Ovary (tissue), 10 donors: Measurements from ENCODE around the gene SLC30A3. TPM values are rescaled to one million over a fixed set of nuclear protein-coding genes. Genes with fewer than 3 reads are reported as not detected.

Experiments used
- DNase-seq, 5 donors: peaks; one replicate each; pipeline ENCODE4 v3.0.0-alpha.2; 2019 to 2020
- H3K27ac ChIP-seq, 2 donors: fragments of 200-600 bp; one replicate each; pipeline versions ENCODE4 v1.5.1 to v1.8.0; 2019 to 2022
- H3K27me3 ChIP-seq: fragments of 200-600 bp; one replicate; pipeline ENCODE4 v1.8.0; 2022
- H3K36me3 ChIP-seq: fragments of 200-600 bp; sonication (generic); one replicate; pipeline ENCODE4 v1.5.1; 2019
- H3K4me1 ChIP-seq: one replicate; pipeline ENCODE4 v1.8.1; 2013; ENCODE audit warnings: mild to moderate bottlenecking, moderate library complexity; ENCODE audit not compliant: insufficient read depth
- H3K4me3 ChIP-seq: fragments of 200-600 bp; sonication (generic); one replicate; pipeline ENCODE4 v1.5.1; 2017
- H3K9me3 ChIP-seq, 2 donors: fragments of 200-600 bp in 1 of 2; sonication (generic) in 1 of 2; one replicate each; pipeline versions ENCODE4 v1.5.1 to v1.8.1; 2013 to 2019; ENCODE audit warnings: mild to moderate bottlenecking in 1 of 2, moderate library complexity in 1 of 2
- CTCF ChIP-seq, 3 donors: fragments of 450-650 bp in 2 of 3; fragments of 200-600 bp in 1 of 3; IDR thresholded peaks; one replicate each; pipeline versions ENCODE4 v1.5.1 to v1.8.0; 2016 to 2022; ENCODE audit warnings: antibody characterized with exemption in 3 of 3, mild to moderate bottlenecking in 1 of 3
- EP300 ChIP-seq: sonication (generic); formaldehyde crosslinking; IDR thresholded peaks from one replicate; pipeline ENCODE4 v1.6.1; 2017; ENCODE audit warnings: antibody characterized with exemption
- POLR2A ChIP-seq: fragments of 450-650 bp; IDR thresholded peaks from one replicate; pipeline ENCODE4 v1.6.1; 2017; ENCODE audit warnings: antibody characterized with exemption, mild to moderate bottlenecking, moderate library complexity
- WGBS, 3 donors: extraction: QIAGEN DNeasy Blood & Tissue Kit in 1 of 3; methylation state at CpG; one replicate each; pipeline versions ENCODE4 v1.1.5 to v1.1.7; 2013 to 2017; 5-methylcytosine and 5-hydroxymethylcytosine counted together
- intact Hi-C, 4 donors: fragments of 100-400 bp; cut with DNase I; formaldehyde crosslinking; loops; one replicate each; pipeline versions ENCODE4 v1.11.0 to v1.15.1; 2022 to 2023
- long read RNA-seq, 3 donors: library from polyadenylated mRNA in 2 of 3; unstranded in 2 of 3; transcript quantifications; one replicate each; pipeline ENCODE4 v2.0.0 and lab custom pipeline, GENCODE V29; 2021 to 2026
- polyA plus RNA-seq, 2 donors: library from polyadenylated mRNA; stranded (reverse); fragments of 200-250 nt in 1 of 2; fragments of 350-450 nt in 1 of 2; fragmentation: Illumina TruSeq in 1 of 2; extraction: RNeasy Lipid Tissue Mini Kit (QIAGEN cat#74804) in 1 of 2; gene quantifications; one replicate each; pipeline ENCODE4 v1.2.3, GENCODE V29; 2013 to 2014
- total RNA-seq, 7 donors: library from RNA; depleted of rRNA in 2 of 7; stranded (reverse); fragments of >200 nt in 2 of 7; fragmentation: NEBNext Ultra II Directional in 3 of 7; extraction: Animal tissue kit (Norgen Biotek cat#: 25700) in 3 of 7; gene quantifications; one replicate each; pipeline versions ENCODE4 v1.1.0 to v1.2.4, GENCODE V29; 2016 to 2023
- donor health status: DM: no; HTN: no; CAD: no; lungs with moderate emphysema.
- donor health status: DM: no; HTN: no; CAD: no.
- donor health status: Bipolar disorder and iron deficiency.
- donor health status: DM: yes; HTN: yes; CAD: no.
- donor health status: DM: no; HTN: no; CAD: no.
- donor health status: DM: yes; HTN: yes; CAD: no.

SLC30A3 gene
- 1 to 10 TPM in 1 of 7 donors, under 1 TPM in 3, not detected in 3; 0.23 to 1.1 (median 0.45) TPM for total RNA-seq
- polyA plus RNA-seq: under 1 TPM; 0.27 to 0.38 TPM
- long read RNA-seq, donor 1, partial matches to known transcripts: 0 of 1 reads
- long read RNA-seq, donor 1, other reads (novel, unspliced or antisense): 0 of 1 reads
- long read RNA-seq, donor 2, partial matches to known transcripts: 0 of 4 reads
- long read RNA-seq, donor 2, other reads (novel, unspliced or antisense): 0 of 4 reads
- long read RNA-seq, donor 3, partial matches to known transcripts: 0 of 3 reads
- long read RNA-seq, donor 3, other reads (novel, unspliced or antisense): 0 of 3 reads

GRCh38 chr2:27262379-27263286 lies at the start of gene SLC30A3:
SLC30A3 (minus strand) TSS chr2:27263047; CDS start chr2:27262906, 141 bp downstream.
- H3K27me3 ChIP-seq: no peaks in the 10 kb centered on the region
- DNase-seq: peak; percentile 37 to 72 (median 59)
- TF ChIP-seq CTCF (IDR thresholded peaks at IDR 0.05): no peak
- no peak for TF ChIP-seq POLR2A
- TF ChIP-seq EP300: no peak
- H3K27ac ChIP-seq: no peak within 1 kb of the TSS
- peaks cover 9% of the 10 kb centered on the region for H3K4me1 ChIP-seq
- H3K4me3 ChIP-seq: peak within 1 kb of the TSS; percentile 29
- no peaks in the 10 kb centered on the region for H3K36me3 ChIP-seq
- H3K9me3 ChIP-seq: no peaks in the 10 kb centered on the region
- 0 to 1% (median 1%) methylated on average over 25 to 96 of the region's 96 CpGs for WGBS, 3 donors
- intact Hi-C loops: no loop called here

- Histone ChIP-seq H3K27ac (no peak overlapping the region), H3K36me3 (no peaks in the 10 kb centered on the region), H3K4me3 (no peak overlapping the region), H3K9me3 (no peaks in the 10 kb centered on the region), H3K4me1 (no peaks in the 10 kb centered on the region), H3K27me3 (no peaks in the 10 kb centered on the region)
- TF ChIP-seq CTCF (IDR thresholded peaks at IDR 0.05) (no peak), POLR2A (no peak), EP300 (no peak)
- intact Hi-C loops: no loop called here
- 96 to 97% (median 96%) methylated on average over 3 of the region's 3 CpGs for WGBS, 3 donors
- no peak for DNase-seq
Measured at GRCh38 chr2:27312152-27312551, 49.3 kb upstream of the SLC30A3 start.

GRCh38 chr2:27309651-27310050 lies 46.8 kb upstream of the SLC30A3 start:
- Histone ChIP-seq H3K36me3 (no peaks in the 10 kb centered on the region), H3K27ac (no peak overlapping the region), H3K9me3 (no peaks in the 10 kb centered on the region), H3K27me3 (peaks cover 4% of the 10 kb centered on the region), H3K4me1 (peaks cover 4% of the 10 kb centered on the region), H3K4me3 (no peak overlapping the region)
- intact Hi-C loops: loop anchor here in 1 of 4 donors (10.0 kb wide), 1 partner anchor 465 kb away; the partner anchor contains the start of gene DPYSL5
- TF ChIP-seq CTCF (IDR thresholded peaks at IDR 0.05) (no peak), EP300 (no peak), POLR2A (no peak)
- 85 to 90% (median 89%) methylated on average over 6 of the region's 6 CpGs for WGBS, 3 donors
- no peak for DNase-seq

GRCh38 chr2:27308359-27308881 lies 45.6 kb upstream of the SLC30A3 start, which contains the start of gene UCN:
UCN (minus strand) TSS chr2:27308445; CDS start chr2:27307895, 550 bp downstream.
- Histone ChIP-seq H3K9me3 (no peaks in the 10 kb centered on the region), H3K4me3 (no peak within 1 kb of the TSS), H3K27me3 (peaks cover 4% of the 10 kb centered on the region), H3K36me3 (no peaks in the 10 kb centered on the region), H3K4me1 (peaks cover 4% of the 10 kb centered on the region), H3K27ac (no peak within 1 kb of the TSS)
- 11 to 28% (median 21%) methylated on average over 23 to 25 of the region's 25 CpGs for WGBS, 3 donors
- TF ChIP-seq POLR2A: no peak
- no peak for TF ChIP-seq EP300
- no peak for TF ChIP-seq CTCF (IDR thresholded peaks at IDR 0.05)
- DNase-seq: peak; percentile 29 to 67 (median 55)
- intact Hi-C loops: loop anchor here in 1 of 4 donors (10.0 kb wide), 1 partner anchor 464 kb away; the partner anchor contains the start of gene DPYSL5
